Medulla oblongata (tissue), 1 donor: ENCODE measurements around the gene EIF2D.
"Not testable (repeated sequence)": the region's sequence is repeated elsewhere in the genome, so short reads cannot be mapped to it uniquely, and the experiment has no call there.

Source experiments
- DNase-seq: peaks from one replicate; pipeline ENCODE4 v3.0.0-alpha.2; 2015; ENCODE audit errors: extremely low spot score

EIF2D gene

DNA sequence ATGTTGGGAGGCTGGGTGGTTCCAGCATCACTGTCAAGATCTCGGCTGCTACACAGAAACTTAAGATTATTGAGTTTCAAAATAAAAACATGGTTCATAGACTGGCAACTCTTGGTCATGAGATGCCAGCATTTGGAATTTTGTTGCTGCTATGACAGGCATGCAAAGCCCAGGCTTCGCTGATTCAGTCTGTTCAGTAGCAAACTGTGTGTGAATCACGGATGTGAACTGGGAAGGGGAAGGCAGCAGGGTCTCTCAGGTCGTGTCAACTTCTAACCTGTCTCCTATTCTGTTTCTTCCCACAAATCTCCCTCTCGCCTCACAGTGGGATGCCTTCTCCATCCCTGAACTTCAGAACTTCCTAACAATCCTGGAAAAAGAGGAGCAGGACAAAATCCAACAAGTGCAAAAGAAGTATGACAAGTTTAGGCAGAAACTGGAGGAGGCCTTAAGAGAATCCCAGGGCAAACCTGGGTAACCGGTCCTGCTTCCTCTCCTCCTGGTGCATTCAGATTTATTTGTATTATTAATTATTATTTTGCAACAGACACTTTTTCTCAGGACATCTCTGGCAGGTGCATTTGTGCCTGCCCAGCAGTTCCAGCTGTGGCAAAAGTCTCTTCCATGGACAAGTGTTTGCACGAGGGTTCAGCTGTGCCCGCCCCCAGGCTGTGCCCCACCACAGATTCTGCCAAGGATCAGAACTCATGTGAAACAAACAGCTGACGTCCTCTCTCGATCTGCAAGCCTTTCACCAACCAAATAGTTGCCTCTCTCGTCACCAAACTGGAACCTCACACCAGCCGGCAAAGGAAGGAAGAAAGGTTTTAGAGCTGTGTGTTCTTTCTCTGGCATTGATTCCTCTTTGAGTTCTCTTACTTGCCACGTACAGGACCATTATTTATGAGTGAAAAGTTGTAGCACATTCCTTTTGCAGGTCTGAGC, 25.5 kb downstream of the EIF2D start:
- DNase-seq: no peak

GRCh38 chr1:206584683-206585082, 27.6 kb downstream of the EIF2D start:
- no peak for DNase-seq

DNA sequence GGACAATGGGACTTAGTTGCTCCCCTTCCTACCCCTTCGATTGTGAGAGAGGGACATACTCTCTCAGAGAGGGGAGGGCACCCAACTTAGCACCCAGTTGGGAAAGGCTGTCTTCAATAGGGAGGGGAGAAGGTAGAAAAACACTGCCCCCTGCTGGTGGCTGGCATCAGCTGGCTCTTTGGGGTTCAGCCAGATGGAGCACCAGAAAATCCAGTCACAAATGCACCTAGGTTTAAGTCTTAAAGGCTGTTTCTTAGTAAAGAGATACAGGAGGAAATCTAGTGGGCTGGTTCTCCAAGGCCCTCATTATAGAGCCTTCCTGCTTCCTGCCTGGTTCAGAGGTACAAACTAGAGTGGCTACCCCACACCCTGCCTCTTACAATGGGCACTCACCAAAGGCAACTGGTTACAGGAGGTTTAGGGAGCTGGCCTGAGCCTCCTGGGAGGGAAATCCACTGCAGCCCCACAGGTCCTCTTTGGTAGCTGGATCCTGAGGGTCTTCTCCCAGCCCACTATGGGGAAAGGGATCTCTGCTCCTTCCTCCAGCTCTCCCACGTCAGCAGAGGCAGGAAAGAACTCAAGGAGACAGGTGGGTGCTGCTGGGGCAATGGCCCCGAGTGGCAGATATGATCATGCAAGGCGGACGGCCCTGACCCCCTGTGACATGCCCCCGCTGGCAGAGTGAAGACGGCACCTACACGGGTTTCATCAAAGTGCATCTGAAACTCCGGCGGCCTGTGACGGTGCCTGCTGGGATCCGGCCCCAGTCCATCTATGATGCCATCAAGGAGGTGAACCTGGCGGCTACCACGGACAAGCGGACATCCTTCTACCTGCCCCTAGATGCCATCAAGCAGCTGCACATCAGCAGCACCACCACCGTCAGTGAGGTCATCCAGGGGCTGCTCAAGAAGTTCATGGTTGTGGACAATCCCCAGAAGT, 28.3 kb downstream of the EIF2D start:
- DNase-seq: peak; percentile 83

DNA sequence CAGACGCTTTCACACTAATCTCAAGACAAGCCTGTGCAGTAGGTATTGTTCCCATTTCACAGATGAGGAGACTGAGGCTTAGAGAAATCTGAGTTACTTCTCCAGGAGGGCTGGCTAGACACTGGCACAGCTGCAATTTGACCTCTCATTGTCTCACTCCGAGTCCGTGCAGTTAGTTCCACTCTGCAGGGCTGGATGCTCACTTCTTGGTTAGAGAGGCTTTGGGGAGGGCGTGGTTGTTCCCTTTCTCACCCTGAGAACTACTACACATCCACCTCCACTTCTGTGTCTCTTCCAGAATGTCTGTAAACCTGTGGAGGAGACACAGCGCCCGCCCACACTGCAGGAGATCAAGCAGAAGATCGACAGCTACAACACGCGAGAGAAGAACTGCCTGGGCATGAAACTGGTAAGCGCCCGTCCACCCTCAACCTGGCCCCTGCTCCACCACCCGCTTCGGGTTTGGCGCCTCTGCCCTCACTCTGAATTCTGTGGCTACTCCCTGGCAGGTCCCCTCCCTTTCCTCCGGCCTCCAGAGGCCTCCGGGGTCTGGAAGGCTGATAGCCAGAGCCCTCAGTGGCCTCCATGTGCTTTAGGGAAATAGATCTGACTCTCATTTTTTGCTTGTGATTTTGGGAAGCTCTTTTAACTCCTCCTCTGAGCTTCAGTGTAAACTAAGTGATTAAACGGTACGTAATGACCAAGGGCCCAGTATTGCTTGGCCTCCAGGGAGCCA, 29.1 kb downstream of the EIF2D start:
- DNase-seq: no peak

DNA sequence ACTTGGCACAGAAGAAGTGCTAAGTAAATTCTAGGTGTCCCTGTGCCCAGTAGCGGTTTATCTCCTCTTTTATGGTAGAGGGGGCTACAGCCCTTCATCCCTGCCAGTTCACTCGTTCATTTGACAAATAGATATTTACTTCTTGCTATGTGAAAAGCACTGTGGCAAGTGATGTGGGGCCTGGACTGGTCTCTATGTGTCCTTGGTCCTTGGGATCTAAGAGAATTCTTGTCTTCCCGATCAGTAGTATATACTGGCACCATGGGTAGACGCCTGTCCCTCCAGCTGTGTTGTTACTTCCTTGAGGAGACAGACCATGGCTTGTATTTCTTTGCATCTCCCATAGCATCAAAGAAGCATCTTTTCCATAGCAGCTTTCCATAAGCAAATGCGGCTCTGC, 29.7 kb downstream of the EIF2D start:
- no peak for DNase-seq

- peak; percentile 64 for DNase-seq
Observed at GRCh38 chr1:206581571-206581981, 30.7 kb downstream of the EIF2D start.

- DNase-seq: not testable (repeated sequence)
Observed at GRCh38 chr1:206581114-206581497, 31.2 kb downstream of the EIF2D start.

DNA sequence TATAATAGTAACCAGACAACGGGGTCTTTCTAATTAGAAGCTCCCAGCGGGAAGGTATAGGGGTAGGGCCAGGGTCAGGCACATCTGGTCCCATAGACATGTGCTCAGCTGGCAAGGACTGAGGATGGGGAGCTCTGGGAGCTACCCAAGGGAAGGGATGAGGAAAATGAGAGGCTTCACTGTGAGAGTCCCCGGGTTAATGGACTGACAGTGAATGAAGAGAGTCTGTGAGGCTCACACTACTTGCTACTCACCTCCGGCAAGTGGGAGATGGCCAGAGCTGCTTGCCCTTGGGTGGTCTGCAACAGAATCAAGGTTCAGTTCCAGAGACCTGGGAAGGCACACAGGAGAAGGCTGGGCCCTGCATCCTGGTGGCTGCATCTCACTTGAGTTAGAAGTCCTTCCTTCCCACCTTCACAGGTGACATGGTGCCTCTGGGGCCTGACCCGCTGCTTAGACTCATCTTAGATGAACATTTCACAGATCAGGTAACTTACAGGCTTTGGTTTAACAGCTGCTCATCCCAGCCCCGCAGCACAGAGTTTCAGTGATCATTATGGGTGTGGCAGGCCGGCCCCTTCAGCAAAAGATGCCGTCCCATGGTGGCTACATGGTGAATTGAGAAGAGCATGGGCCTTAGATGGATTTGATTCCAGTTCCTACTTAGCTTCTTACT, 31.7 kb downstream of the EIF2D start:
- DNase-seq: no peak

GRCh38 chr1:206579747-206580437, 32.4 kb downstream of the EIF2D start:
- DNase-seq: peak; percentile 88

DNA sequence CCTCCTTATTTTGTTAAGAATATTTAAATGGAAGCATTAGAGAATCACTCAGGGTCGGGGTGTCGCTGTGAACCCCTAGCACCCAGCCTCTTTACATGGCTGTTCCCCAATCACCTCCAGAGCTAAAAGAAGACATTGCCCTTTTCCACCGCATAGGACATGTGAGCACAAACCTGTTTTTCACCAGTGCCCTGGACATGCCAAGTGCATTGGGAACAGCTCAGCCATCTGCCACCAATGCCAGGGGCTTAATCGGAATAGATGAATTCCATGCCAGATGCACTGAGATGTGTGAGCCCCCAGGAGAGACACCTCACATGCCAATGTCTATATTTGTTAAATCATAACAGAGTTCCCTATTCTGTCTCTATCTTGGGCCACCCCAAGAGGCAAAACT, 33.3 kb downstream of the EIF2D start:
- DNase-seq: no peak

- DNase-seq: no peak
Observed at GRCh38 chr1:206578068-206578977, 33.9 kb downstream of the EIF2D start.

DNA sequence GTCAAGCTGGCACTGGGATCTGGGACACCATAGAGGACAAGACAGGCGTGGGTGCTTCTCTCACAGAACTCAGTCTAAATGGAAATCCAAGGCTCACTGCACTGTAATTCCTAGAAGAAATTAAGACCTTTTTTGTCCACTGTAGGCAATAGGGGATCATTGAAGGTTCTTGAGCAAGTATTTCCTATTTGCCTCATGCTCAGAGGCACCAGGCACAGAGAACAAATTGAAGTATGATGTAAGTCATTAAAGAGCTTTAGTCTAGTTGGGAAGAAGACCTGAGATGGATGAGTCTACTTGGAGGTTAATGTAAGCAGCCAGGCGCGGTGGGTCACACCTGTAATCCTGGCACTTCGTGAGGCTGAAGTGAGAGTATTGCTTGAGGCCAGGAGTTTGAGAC, 34.6 kb downstream of the EIF2D start:
- no peak for DNase-seq

- no peak for DNase-seq
Observed at GRCh38 chr1:206575894-206576737, 36.1 kb downstream of the EIF2D start.

DNA sequence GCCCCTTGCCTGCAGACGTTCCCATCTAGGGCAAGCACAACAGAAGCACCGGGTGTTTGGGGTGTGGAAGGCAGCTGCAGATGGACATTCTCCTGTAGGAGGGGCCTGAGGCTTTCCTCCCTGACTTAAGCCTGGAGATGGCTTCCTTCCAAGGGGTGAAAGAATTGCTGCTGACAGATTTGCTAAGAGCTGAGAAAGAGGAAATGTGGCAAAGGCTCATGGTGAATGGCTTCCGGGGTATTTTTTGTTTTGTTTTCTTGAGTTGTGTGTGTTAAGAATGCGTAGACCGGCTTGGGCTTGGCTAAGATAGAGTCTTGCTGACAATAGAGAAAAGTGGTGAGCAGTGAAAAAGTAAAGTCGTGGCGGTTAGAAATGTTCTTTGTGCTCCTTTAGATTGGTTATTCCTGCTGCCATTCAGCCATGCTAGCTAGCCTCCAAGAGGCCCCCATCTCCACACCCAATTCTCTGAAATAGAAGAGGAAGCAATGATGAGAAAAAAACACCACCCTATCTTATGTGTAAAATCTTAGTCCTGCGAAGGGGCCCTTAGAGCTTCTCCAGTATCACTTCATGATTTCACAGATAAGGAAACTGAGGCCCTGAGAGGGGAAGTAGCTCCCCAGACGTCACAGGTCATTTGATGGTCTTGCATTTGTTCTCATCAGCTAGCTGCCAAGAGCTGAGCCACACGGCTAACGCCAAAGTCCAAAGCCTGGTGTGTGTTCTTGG, 36.9 kb downstream of the EIF2D start:
- DNase-seq: peak; percentile 89

DNA sequence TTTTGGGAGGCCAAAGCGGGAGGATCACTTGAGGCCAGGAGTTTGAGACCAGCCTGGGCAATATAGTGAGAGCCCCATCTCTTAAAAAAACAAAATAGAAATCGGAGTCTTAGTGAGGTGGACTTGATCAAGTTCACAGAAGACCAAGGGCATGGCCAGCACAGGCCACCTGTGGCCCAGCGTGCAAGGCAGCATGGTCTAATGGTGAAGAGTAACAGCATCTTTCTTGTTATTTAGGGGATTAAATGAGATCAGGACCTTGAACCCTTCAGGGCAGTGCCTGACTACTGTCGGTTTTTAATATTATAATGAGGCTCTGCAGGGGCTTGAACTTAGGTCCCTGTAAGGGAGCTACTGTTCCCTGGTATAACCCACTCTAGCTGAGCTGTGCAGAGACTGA, 38.5 kb downstream of the EIF2D start:
- no peak for DNase-seq

DNA sequence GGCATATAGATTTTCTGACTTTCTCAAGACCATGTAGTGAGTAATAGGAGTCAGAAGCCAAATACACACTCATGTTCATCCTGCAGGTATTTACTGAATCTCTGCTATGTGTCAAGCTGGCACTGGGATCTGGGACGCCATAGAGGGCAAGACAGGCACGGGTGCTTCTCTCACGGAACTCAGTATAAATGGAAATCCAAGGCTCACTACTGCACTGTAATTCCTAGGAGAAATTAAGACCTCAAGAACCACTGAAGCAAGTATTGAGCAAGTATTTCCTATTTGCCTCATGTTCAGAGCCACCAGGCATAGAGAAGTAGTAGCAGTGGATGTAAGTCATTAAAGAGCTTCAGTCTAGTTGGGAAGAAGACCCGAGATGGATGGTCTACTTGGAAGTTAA, 38.9 kb downstream of the EIF2D start:
- no peak for DNase-seq

GRCh38 chr1:206572835-206573234, 39.4 kb downstream of the EIF2D start:
- no peak for DNase-seq

DNA sequence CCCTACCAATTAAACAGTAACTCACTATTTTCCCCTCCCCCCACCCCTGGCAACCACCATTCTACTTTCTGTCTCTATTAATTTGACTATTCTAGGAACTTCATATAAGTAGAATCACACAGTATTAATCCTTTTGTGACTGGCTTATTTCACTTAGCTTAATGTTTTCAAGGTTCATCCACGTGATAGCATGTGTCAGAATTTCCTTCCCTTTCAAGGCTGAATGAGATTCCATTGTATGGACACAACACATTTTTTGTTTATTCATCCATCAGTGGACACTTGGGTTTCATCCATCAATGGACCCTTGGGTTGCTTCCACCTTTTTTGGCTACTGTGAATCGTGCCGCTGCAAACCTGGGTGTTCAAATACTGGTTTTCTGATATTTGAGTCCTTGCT, 41.7 kb downstream of the EIF2D start:
- DNase-seq: no peak
